ENCODE results near the gene CHTF18.
"Not testable (repeated sequence)": the region's sequence is repeated elsewhere in the genome, so short reads cannot be mapped to it uniquely, and the experiment has no call there.

CHTF18 gene

DNA sequence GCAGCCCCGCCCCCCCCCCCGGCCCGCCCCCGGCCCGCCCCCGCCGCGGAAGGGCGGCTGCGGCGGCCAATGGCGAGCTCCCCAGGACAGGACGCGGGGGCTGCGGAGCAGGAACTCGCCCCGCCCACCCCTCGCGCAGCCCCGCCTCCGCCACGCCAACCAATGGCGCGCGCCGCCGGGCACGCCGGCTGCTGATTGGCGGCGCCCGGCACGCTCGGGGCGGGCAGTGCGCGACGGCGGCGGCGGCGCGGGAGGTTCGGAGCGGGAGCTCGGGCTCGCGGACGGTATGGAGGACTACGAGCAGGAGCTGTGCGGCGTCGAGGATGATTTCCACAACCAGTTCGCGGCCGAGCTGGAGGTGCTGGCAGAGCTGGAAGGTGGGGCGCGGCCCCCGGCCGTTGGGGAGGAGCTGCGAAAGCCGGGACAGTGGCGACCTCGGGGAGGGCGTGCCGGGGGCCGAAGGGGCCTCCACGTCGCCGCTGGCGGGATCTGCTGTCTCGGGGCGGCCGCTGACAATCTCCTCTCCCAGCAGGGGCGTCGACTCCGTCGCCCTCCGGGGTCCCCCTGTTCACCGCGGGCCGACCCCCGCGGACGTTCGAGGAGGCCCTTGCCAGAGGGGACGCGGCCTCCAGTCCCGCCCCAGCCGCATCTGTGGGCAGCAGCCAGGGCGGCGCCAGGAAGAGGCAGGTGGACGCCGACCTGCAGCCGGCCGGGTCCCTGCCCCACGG, at the start of gene CHTF18:
CHTF18 (plus strand) TSS at position 222 of the 728 bp plus-strand sequence; CDS start at position 287, 65 bp downstream.
- DNase-seq, result peak; percentile 92

DNA sequence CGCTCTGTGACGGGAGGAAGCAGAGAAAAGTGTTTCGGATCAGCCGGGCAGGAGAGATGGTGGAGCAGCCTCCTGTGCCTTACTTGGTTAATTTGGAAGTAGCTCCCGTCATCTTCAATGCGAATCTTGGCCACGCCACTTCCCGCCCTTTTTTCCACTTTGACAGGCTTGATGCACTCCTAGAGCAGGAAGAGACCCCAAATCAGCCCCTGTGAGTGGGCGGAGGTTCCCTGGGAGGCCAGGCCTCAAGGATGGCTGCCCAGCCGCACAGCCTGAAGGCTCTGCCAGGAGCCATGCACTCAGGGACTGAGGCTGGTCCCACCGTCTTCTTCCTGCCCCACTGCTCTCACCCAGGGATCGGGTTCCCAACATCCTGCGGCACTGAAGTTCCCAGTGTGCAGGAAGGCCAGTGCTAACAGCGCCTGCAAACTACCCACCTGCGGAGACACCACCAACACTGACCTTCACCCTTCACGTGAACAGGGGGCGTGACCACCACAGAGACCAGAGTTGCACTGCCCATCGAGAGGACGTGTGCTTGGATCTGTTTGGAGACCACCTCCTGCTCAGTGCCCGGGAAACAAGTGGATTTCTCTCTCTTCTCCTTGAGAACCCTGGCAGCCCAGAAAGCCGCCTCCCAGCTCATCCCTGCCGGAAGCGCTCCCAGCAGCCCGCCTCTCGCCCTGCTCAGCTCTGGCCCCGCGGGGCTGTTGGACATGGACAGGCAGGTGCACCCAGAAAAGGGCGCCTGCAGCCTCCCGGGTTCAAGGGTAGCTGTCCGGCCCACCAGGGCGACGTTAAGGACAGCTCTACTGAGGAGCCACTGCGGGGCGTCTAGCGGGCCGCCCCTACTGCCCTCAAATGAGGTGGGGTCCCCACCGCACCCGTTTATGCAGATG, 48.6 kb upstream of the CHTF18 start:
- no peak for DNase-seq

DNA sequence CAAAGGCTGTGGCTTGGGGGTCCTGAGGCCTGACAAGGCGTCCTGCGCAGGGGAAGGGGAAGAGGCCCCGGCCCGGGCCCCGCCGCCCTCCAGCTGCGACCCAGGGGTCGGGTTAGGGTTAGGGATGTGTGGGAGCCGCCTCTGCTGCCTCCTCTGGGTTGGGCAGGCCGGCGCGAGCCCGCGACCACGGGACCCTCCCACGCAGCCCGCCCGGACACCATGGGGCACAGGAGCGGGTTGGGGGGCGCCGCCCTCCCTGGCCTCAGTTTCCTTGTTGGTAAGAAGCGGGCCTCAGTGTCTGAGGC, 48.0 kb upstream of the CHTF18 start:
- DNase-seq, result no peak

DNA sequence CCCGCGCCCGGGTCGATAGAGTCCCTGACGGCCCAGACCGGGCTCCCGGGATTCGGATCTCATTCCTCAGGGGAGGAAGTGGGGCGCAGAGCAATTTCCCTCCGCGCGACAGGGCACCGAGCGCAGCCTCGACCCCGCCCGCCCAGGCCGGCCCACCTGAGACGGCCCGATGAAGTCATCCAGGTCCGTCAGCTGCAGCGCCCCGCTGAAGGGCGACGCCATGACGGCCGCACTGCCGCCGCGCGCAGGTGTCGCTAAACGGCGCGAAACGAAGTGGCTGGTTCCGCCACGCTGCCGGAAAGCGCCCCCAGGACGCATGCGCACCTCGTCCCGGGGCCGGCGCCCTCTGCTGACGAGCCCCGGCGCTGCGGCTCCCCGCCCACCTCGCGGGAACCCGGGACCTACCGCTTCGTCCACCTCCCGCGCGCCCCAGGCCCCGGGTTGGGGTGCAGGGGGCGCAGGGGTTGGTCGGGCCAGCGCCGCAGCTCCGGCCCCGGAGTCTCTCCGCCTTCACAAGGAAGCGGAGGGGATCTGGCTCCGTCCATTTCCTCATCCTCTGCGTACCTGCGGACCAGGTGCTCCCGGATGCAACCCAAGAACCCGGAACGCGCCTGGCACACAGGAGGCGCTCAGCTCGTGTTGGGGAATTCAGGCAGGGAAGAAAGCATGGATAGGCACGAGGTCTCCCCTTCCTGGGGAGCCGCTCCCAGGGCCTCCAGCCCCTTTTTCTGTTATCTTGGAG, 47.5 kb upstream of the CHTF18 start, which contains the start of gene CIAO3:
CIAO3 (minus strand) TSS at position 234 of the 742 bp plus-strand sequence; CDS start at position 222, 12 bp downstream.
- peak; percentile 89 for DNase-seq

DNA sequence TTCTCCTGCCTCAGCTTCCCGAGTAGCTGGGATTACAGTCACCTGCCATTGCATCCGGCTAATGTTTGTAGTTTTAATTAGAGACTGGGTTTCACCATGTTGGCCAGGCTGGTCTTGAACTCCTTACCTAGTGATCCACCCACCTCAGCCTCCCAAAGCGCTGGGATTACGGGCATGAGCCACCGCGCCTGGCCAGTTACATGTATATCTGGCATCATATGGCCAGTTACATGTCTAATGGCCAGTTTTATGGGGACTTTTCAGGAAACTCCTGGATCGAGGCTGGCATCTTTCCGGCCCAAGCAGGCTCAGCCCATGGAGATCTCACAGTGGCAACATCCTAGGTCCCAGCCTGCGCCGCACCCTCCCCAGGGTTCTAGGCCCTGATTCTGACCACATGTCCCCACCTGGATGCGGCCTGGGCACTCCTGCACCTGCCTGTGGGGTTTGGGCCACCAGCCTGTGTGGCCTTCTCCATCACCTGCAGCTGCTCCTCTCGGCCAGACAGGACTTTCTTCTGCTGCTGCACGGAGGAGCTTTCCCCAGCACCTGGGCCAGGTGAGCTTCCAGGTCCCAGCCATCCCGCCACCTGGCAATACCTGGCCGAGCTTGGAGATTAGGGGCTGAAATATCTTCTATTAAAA, 46.3 kb upstream of the CHTF18 start:
- DNase-seq, result no peak

DNA sequence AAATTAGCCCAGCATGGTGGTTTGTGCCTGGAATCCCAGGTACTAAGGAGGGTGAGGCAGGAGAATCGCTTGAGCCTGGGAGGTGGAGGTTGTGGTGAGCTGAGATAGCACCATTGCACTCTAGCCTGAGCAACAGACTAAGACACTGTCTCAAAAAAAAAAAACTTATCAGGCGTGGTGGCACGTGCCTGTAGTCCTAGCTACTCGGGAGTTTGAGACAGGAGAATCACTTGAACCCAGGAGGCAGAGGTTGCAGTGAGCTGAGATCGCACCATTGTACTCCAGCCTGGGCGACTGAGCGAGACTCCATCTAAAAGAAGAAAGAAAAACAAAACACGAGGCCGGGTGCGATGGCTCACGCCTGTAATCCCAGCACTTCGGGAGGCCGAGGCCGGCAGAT, 45.5 kb upstream of the CHTF18 start:
- DNase-seq, result not testable (repeated sequence)

DNA sequence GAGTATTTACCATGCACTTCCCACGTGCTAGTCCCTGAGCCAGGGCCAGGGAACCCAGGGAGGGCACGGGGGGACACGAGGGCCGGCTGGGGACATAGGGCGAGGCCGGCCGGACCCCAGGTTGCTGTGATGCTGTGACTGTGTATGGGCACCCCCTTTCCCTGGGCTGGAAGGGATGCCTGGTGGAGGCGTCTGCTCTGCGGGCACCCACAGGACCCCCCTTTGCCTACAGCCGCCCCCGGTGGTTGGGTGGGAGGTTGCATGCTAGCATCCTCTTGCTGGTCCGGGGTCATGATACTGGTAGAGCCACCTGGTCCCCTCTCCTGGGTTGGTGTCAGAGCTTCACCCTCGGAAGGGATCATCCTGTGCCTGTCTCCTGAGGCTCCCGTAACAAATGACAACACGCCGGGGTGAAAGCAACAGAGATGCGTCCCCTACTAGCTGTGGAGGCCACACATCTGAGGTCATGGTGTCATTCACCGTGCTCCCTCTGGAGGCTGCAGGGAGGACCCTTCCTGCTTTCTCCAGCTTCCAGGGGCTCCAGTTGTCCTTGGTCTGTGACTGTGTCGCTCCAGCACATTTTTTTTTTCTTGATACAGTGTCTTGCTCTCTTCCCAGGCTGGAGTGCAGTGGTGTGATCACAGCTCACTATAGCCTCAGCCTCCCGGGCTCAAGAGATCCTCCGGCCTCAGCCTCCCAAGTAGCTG, 44.5 kb upstream of the CHTF18 start:
- no peak for DNase-seq

DNA sequence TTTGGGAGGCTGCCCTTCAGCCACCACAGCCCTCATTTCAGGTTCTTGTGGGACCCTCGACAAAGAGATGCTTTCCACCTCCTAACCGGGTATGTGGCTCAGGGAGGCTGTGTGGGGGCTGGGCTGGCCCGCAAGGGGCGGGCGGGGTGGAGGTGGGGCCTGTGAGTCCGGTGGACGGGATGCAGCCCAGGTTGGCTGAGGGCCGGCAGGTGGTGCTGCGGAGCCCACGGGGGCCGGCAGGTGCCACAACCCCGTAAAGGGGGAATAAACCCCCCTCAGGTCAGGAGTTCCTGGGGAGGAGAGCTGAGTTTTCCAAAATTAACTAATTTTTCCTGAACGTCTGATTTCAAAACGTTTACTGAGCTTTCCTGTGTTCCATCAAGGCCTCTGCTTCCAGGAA, 42.7 kb upstream of the CHTF18 start:
- no peak for DNase-seq

DNA sequence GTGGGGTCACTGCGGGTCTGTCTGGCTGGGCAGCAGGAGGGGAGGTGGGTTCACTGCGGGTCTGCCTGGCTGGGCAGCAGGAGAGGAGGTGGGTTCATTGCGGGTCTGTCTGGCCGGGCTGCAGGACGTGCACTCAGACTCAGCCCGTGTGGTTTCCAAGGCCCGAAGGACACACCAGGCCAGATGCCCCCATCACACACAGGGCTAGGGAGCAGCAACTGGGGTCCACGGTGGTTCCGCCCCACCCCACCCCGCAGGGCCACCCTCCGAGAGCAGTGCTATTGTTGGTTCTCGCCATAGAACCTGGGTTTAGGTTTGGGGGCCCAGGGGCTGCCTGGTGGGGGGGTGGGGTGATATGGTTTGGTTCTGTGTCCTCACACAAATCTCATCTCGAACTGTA, 41.8 kb upstream of the CHTF18 start:
- DNase-seq, result no peak

DNA sequence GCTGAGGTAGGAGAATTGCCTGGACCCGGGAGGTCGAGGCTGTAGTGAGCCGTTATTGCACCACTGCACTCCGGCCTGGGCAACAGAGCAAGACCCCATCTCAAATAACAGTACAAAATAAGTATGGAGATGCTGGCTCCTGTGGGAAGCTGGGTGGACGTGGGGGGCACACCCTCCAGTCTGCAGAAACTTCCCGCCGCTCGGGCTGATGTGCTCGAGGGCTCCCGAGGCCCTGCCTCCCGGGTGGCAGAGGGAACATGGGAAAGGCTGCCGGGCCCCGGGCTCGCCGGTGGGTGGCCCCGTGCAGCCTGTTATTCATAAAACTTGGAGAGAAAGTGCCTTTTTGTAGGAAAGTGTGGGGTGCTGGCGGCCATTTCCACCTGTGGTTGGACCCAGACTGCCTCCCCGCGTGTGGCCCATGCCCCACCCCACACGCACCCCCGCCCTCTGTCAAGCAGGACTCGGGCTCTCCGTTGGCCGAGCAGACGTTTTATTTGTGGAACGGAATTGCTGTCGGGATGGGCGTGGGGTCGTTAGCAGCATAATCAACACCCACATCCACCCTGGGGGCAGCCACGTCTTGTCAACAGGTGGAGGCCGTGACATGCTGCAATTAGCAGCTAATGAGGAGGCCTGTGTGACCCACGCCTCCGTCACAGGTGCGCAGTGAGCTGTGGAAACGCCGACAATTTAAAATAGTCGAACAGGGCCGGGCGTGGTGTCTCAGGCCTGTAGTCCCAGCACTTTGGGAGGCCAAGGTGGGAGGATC, 40.3 kb upstream of the CHTF18 start:
- no peak for DNase-seq

DNA sequence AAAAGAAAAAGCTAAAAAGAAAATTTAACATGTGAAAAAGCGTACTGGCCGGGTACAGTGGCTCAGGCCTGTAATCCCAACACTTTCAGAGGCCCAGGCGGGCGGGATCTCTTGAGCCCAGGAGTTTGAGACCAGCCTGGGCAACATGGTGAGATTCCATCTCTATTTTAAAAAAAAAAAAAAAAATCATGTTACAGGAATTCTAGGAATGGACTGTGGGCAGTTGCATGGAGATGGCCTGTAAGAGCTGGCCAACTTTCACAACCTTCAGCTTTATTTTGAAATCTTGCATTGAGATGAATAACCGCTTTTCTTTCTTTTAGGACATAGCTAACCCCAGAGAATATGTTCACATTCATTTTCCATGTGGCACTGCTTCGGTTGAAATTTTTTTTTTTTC, 39.4 kb upstream of the CHTF18 start:
- DNase-seq, result no peak

DNA sequence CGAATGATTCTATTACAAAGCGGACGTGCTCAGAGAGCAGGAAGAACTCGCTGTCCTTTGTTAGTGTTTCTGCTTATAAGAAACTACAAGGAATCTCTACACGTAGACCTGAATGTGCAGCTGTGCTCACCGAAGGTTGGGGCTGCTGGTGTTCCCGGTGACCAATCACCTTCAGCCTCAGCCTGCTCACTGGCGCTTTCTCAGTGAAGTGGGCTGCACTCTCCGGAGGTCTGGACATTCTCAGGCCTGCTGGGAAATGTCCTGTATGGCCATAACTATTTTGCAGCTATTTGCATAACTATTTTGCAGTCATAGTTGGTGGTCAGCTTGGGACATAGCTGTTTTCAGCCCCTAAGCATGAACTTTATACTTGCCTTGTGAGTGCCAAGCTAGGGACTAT, 37.9 kb upstream of the CHTF18 start:
- no peak for DNase-seq

DNA sequence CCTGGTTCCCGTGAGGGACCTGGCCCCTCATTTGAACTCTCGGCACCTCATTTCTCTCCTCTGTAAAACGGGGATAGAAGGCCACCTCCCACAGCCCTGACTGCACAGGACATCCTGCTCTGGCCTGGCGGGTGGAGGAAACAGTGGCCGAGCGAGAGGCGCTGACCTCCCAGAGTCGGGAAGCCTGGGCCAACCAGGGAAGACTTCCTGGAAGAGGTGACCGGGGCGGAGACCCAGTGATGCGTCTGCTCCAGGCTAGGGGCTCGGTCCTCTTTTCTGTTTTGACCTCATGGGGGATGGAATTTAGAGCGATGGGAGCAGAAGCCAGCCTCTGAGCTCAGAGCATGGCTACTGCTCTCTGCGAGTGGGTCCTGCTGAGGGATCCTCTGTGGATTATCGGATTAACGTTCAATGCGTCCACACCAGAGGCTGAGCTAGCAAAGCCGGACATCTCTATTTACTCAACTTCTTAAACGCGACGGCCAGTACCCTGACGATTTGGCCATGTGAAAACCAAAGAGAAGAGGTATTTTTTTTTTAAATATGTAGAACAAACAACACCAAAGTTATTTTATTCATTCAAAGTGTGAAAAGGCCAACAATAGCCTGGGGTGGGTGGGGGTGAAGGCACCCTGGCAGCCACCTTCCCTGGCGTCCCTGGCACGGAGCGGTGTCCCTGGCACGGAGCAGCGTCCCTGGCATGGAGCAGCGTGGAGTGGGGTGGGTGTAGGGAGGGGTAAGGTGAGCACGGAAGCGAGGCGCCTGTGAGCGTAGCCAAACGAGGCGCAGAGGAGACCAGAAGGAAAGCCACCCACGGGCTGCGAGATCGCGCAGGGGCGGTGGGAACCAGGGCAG, 37.0 kb upstream of the CHTF18 start:
- no peak for DNase-seq

DNA sequence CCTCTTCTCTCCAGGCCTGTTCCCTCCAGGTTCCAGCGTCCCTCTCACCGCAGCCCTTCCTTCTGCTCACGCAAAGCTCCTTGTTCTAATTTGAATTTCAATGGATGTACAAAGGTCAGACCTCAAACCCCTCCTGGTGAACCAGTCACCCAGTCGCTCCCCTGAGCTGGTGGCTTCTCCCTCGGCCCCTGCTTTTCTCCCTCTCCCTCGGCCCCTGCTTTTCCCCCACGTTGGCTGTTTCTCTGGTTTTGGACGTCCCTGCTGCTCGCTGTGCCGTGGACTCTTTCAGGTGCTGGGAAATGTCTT, 36.5 kb upstream of the CHTF18 start:
- DNase-seq, result no peak

DNA sequence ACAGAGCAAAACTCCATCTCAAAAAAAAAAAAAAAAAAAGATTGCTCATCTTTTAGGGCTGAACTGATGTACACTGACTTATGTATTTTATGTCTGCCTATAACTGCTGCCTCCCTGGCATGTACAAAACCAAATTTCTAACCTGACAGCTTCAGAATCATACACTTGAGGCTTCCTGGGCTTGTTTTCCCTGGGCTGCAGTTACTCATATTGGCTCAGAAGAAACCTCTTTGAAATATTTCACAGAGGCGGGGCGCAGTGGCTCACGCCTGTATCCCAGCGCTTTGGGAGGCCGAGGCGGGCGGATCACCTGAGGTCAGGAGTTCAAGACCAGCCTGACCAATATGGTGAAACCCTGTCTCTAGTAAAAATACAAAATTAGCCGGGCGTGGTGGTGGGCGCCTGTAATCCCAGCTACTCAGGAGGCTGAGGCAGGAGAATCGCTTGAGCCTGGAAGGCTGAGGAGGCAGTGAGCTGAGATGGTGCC, 34.3 kb upstream of the CHTF18 start:
- DNase-seq, result not testable (repeated sequence)

DNA sequence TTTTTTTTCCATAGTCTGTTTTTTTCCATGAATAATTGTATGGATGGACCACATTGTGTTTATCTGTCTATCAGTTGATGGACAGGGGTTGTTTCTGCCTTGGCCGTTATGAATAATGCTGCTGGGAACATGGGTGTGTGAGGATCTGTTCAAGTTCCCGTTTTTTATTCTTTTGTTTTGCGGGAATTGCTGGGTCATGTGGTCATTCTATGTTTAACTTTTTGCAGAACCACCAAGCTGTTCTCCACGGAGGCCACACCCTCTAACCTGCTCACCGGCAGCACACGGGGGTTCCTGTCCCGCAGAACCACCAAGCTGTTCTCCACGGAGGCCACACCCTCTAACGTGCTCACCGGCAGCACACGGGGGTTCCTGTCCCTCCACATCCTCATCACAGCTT, 33.8 kb upstream of the CHTF18 start:
- no peak for DNase-seq

DNA sequence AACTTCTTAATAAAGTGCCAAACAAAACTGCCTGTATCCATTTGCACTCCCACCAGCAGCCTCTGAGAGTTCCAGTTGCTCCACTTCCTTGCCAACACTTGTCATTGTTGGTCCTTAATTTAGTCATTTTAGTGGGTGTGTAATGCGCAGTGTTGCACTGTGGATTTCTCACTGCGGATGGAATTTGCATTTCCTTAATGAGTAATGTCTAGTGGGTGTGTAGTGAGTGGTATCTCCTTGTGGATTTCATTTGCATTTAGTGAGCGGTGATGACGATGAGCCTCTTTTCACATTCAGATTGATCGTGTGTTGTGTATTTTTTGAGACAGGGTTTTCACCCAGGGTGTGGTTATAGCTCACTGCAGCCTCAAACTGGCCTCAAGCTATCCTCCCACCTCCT, 32.0 kb upstream of the CHTF18 start:
- no peak for DNase-seq

DNA sequence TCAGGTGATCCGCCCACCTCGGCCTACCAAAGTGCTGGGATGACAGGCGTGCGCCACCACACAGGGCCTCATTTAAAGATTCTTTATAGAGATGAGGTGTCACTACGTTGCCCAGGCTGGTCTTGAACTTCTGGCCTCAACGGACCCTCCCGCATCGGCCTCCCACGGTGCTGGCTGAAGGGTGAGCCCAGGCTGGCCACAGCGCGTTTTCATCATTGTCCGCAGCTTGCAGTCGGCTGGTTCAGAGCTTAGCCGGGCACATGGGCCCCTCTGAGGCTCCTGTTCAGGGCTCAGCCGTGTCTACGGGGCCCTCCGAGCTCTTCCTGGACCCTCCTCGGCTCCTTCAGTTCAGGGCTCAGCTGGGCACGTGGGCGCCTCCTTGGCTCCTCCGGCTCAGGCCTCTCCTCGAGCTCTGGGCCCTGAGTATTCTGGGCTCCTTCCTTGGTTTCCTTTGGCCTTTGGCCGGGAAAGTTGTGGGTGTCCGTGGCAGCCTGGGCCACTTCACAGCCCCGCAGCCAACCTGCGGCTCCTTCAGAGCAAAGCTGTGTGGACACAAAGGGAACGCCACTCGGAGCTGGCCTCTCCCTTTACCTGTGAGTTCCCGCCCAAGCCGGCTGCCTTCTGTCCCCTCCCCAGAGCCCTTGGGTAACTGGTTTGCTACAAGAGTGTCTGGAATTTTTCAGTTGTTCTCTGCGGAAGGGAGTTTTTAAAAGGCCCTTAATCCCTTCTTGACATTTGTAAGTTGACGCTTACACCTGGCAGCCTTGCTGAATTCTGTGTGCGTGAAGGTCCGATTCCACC, 29.1 kb upstream of the CHTF18 start:
- DNase-seq, result no peak

DNA sequence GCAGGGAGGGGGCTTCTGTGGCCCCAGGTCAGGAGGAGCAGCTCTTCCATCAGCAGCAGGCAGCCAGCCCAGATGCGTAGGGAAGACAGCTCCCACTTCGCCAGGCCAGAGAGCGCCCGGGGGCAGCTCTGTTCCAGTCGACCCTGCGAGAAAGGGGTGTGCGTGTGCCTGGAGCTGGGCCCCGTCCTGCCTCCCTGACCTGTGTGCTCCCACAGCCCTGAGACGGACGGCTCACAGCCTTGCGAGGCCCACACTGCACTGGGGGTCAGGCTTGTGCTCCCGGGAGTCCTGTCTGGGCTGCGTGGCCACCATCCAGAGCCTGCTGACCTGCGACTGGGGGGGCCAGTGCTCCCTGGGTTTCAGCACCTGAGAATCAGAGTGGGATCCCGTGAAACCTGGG, 28.4 kb upstream of the CHTF18 start:
- DNase-seq, result no peak

All from activated CD4-positive, alpha-beta T cell treated with anti-CD3 and anti-CD28 coated beads, Interleukin-2, amount 50 U/mL, for 1 hour (primary cell).